ENCODE measurements around the gene SPART.
A peak's percentile ranks its signal among the peaks of the same experiment; 100 is the strongest.

The SPART gene

GRCh38 chr13:36346222-36347083, at the start of gene SPART:
TSS of gene SPART (minus strand) at chr13:36346394. CDS start at chr13:36335830, 10,564 bp downstream.
- DNase-seq, result peak; percentile 83

DNA sequence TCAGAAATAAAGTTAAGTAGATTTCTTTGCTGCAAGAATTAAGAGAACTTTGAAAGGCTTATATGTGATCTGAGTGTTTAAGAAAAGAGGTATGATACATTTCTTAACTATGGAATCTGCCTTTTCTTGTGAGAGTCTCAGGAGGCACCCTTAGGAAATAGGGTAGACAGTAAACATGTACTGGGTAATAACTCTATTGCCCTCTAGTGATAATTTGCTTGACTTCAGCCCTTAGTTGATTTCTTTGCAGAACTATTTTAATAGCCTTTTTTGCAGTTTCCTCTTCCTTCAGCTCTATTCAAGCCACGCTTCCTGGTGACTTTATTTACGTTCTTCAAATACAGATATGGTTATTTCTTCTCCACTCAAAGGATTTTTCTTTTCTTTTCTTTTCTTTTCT, 49.1 kb upstream of the SPART start:
- no peak for DNase-seq

GRCh38 chr13:36385489-36385888, 39.3 kb upstream of the SPART start:
- no peak for DNase-seq

DNA sequence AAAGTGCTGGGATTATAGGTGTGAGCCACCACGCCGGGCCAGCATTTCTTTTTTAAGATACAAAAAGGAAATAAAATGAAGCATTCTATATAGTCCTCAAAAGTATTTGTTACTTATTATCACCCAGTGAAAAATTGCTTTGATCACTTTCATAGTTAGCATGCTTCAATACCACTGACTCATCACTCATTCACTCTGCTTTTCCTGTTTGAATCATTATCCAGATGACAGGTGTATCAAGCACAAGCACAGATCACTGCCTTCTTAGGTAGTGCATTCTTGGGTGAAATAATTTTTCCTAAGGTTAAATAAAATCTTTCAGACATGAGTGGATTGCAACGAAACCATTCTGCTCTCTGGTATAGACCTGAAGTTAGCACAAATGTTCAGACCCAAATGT, 35.8 kb upstream of the SPART start:
- DNase-seq, result no peak

GRCh38 chr13:36377826-36378468, 31.8 kb upstream of the SPART start:
- DNase-seq, result no peak

DNA sequence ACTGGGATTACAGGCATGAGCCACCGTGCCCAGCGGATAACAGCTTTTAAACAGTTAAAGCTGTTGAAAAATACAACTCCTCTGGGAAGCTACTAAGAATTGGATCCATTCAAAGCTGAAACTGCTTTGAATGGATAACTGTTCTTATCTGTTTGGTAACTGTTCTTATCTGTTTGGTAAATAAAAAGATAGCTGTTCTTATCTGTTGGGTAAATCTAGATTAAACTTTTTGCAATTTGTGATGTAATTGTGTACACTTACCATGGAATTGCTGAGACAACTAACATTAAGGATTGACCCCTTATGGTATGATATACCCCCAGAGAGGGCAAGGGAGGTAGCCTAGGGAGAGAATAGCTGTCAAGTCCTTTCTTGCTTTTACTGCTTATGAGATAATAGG, 27.9 kb upstream of the SPART start:
- DNase-seq, result no peak

- DNase-seq, result no peak
These were observed 25.0 kb upstream of the SPART start for GRCh38 chr13:36371185-36371584.

DNA sequence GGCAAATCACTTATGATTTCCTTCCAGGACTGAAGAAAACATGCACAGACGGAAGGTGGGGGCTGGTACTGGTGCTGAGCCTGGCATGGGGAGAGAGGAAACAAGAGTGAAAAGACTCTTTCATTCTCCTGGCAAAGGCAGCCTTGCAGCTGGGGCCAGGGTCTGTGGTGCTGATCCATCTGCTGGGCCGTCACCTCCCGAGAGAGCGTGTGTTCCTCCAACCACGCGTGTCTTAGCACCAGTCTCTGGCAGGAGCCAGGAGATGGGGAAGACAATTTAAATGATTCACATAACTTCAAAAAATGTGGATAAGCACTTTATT, 23.9 kb upstream of the SPART start:
- no peak for DNase-seq

DNA sequence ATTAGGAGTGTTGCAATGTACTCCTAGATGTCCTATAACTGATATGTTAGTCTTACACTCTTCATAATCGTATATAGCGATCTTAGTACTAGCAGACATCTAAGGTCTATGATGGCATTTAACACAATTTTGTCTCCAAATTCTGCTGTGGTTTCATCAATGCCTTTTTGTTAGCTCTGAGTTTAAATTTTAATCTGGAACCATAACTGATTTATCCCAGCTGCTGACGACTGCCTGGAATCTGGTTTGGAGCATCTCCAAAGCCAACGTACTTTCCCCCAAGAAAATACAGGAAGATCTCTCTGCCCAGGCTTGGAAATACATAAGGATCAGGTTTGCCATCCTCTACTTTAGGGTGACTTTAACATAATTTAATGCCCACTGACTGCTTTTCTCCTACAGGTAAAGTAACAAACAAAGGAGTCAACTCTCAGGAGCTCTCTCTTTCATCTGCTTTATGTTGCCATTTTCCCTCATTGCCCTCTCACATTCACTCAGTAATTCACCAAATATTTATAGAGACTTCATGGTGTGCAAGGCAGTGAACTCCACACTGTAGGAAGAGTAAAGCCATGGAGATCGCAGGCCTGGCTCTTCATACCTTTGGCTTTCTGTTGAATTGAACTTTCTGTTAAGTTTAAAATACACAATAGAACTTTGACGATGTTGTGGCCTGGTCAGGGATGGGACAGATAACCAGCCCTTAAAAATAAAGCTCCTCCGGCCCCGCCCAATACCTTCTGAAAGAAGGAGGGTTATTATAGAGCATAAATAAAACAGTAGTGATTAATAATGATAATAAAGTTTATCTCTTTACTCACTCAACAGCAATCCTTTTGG, 23.3 kb upstream of the SPART start:
- DNase-seq, result no peak

DNA sequence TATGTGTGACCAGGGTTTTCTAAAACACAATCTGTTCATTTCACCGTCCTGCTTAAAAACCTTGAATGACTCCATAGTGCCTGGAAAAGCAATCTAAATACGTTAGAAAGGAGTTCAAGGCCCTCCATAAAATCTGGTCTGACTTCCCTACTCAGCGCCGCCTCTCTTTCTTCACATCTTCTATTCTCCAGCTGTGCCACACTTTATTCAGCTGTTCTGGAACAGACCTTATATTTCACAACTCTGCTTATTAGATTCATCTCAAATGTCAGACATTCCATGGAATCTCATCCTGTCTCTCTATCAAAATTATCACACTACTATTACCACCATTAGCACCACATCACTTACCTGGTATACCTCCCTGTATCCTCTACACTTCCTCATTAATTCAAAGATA, 19.8 kb upstream of the SPART start:
- DNase-seq, result no peak

DNA sequence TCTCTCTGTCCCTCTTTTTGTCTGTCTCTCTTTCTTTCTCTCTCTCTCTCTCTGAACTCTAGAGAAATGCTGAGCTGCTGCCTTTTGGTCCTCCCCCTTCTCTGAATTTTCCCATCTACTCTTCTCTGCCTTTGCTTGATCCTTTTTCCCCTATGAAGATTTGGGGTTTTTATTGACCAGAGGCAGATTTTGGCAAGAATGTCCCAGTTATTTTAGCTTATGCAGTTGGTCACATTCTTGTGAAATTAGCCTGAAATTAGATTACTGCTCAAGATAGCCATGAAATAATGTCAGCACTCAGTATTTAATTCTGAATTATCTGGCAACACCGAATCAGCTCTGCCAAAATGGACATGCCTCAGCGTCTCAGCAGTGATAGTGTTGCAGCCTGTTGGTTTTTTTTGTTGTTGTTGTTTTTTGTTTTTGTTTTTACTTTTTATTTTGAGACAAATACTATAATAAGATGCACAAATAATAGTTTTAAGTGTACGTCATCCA, 17.2 kb upstream of the SPART start:
- DNase-seq, result no peak

GRCh38 chr13:36362914-36363313, 16.7 kb upstream of the SPART start:
- DNase-seq, result no peak

- no peak for DNase-seq
These were observed 16.1 kb upstream of the SPART start for GRCh38 chr13:36362251-36362650.

GRCh38 chr13:36360903-36361302, 14.7 kb upstream of the SPART start:
- DNase-seq, result no peak

DNA sequence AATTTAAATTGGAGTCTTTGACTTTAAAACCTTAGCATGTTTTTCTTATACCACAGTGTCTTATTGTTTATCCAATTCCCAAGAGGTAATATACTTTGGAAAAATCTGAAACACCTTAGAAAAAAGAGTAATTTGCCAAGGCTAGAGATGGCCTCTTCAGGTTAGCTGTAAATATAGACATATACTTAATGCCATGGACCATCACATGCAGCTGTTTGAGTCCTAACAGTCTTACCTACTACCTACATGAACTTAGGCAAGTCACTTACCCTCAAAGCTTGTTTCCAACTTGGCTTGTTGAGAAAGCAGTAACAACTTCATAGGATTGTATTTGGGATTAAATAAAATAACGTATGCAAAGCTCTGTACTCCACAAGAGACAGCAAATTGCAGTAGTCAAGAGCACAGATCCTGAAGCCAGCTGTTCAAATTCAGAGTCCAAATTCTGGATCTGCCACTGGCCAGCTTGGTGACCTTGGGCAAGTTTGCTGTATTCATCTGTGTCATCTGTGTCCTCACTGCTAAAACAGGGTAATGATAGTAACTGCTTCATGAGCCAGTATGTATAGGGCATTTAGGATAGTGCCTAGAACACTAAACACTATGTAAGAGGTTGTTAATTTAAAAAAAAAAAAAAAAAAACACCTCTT, 13.2 kb upstream of the SPART start:
- no peak for DNase-seq

DNA sequence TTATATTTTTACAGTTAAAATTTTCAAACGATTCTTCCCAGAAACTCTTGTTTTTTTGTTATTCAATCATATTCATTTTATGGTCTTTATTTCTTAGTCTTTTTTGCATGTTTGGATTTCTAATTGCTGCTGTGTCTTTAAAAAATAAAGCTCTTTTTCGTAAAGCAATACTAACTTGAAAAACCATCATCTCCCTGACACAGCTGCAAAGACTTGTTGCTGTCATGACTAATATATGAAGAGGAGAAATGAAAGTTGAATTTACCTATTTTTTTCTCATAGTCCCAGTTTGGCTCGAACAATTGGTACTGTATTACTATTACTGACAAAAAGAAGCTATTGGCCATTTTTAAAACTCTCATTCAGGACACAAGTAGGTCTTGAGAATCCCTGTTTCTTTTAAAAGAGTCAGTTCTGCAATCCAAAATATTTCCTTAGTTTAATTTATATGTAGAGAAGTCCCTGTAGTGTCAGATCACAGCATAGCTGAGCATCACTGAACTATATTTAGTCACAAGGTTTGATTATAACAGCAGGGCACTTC, 12.1 kb upstream of the SPART start:
- no peak for DNase-seq

- DNase-seq, result no peak
These were observed 11.5 kb upstream of the SPART start for GRCh38 chr13:36357692-36358091.

GRCh38 chr13:36357231-36357630, 11.0 kb upstream of the SPART start:
- no peak for DNase-seq

DNA sequence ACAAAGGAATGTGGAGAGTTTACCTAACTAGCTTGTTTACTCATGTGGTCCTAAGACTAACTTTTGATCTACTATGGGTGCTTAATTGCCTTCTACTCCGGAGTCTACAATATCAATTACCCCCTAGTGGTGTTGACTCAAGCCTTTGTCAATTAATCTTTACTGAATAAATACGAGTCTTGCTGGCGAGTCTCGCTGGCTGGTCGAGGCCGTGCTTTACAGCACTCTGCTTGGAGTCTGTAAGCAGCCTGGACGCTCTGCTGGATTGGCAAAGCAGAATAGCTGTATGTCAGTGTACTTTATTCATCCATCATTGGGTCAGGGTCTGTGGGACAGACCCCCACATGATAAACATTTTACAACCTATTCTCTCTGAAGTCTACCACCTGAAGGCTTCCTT, 9.9 kb upstream of the SPART start:
- no peak for DNase-seq

DNA sequence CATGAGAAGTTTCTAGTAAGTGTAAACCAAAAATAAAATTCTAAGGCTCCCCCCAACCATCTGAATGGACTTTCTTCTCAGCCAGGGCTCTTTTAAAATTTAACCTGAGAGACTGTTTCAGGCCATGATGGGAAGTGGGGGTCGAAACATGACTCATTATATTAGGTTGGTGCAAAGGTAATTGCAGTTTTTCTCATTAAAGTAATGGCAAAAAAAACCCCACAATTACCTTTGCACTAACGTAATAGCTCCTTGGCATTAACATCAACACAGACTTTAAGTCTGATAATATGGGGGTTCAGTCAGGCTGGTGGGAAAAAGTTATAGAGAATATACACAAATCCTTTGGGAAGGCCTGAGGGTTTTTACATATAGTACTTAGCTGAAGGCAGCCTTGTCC, 9.4 kb upstream of the SPART start:
- DNase-seq, result no peak

GRCh38 chr13:36354842-36355623, 8.8 kb upstream of the SPART start:
- no peak for DNase-seq

- no peak for DNase-seq
These were observed 6.8 kb upstream of the SPART start for GRCh38 chr13:36353001-36353400.

Data from NCI-H345 (cell line).